Neural cell (in vitro differentiated cells): Measurements from ENCODE around the gene STAC2. TPM values are rescaled to one million over a fixed set of nuclear protein-coding genes. Genes with fewer than 3 reads are reported as not detected.

Experiments
- H2AFZ ChIP-seq: fragments of 200-600, 300-800 bp; sonication (generic), shearing (Covaris generic); 2 replicates; pipeline ENCODE4 v1.6.0; 2014; ENCODE audit warnings: low read depth, mild to moderate bottlenecking, antibody characterized with exemption, low read length, moderate library complexity
- H3F3A ChIP-seq: fragments of 200-600 bp; shearing (Covaris generic); 2 replicates; pipeline ENCODE4 v1.6.1; 2016; ENCODE audit warnings: mild to moderate bottlenecking, moderate library complexity, mixed read lengths, antibody characterized with exemption, low read length; ENCODE audit not compliant: insufficient read depth, poor library complexity, severe bottlenecking
- H3K27ac ChIP-seq: fragments of 200-600, 300-800 bp; sonication (generic), shearing (Covaris generic); 2 replicates; pipeline ENCODE4 v1.5.1; 2014; ENCODE audit warnings: mild to moderate bottlenecking, low read length, moderate library complexity
- H3K27me3 ChIP-seq: fragments of 300-800, 200-600 bp; sonication (generic), shearing (Covaris generic); 2 replicates; pipeline ENCODE4 v1.6.0; 2014; ENCODE audit warnings: mild to moderate bottlenecking, low read depth, low read length, moderate library complexity; ENCODE audit not compliant: insufficient read depth
- H3K36me3 ChIP-seq: fragments of 300-800, 200-600 bp; sonication (generic), shearing (Covaris generic); 2 replicates; pipeline ENCODE4 v1.5.1; 2014; ENCODE audit warnings: mild to moderate bottlenecking, antibody characterized with exemption, low read length, moderate library complexity; ENCODE audit not compliant: insufficient read depth
- H3K4me2 ChIP-seq: fragments of 300-800, 200-600 bp; sonication (generic), shearing (Covaris generic); 2 replicates; pipeline ENCODE4 v1.6.0; 2014; ENCODE audit warnings: mild to moderate bottlenecking, low read length
- H3K4me3 ChIP-seq: fragments of 300-800, 200-600 bp; sonication (generic), shearing (Covaris generic); 2 replicates; pipeline ENCODE4 v1.5.1; 2014; ENCODE audit warnings: mild to moderate bottlenecking, low read length, moderate library complexity
- H3K79me2 ChIP-seq: fragments of 200-600 bp; shearing (Covaris generic); replicated peaks from 2 replicates; pipeline ENCODE4 v1.6.0; 2014; ENCODE audit warnings: mild to moderate bottlenecking, low read length, moderate library complexity; ENCODE audit not compliant: insufficient read depth
- H3K9ac ChIP-seq: fragments of 300-800, 200-600 bp; sonication (generic), shearing (Covaris generic); 2 replicates; pipeline ENCODE4 v1.6.1; 2016; ENCODE audit warnings: mild to moderate bottlenecking, low read length, mixed read lengths
- H3K9me2 ChIP-seq: fragments of 200-600 bp; shearing (Covaris generic); 2 replicates; pipeline ENCODE4 v1.6.1; 2016; ENCODE audit warnings: mild to moderate bottlenecking, low read length, mixed read lengths; ENCODE audit not compliant: insufficient read depth
- H3K9me3 ChIP-seq: fragments of 200-600, 300-800 bp; sonication (generic), shearing (Covaris generic); 2 replicates; pipeline ENCODE4 v1.6.1; 2016; ENCODE audit warnings: mild to moderate bottlenecking, mixed run types, low read length, moderate library complexity, mixed read lengths
- H4K20me1 ChIP-seq: fragments of 200-600 bp; shearing (Covaris generic); 2 replicates; pipeline ENCODE4 v1.6.1; 2016; ENCODE audit warnings: mild to moderate bottlenecking, mixed run types; ENCODE audit not compliant: insufficient read depth
- CTCF ChIP-seq: fragments of 450-650 bp; IDR thresholded peaks from 2 replicates; pipeline ENCODE4 v1.5.1; 2014; ENCODE audit warnings: antibody characterized with exemption, mild to moderate bottlenecking, moderate library complexity; ENCODE audit not compliant: poor library complexity, severe bottlenecking
- EP300 ChIP-seq: fragments of 450-650 bp; conservative IDR thresholded peaks from 2 replicates; pipeline ENCODE4 v1.6.1; 2014; ENCODE audit warnings: antibody characterized with exemption, mild to moderate bottlenecking, moderate library complexity; ENCODE audit not compliant: poor library complexity, severe bottlenecking
- EZH2 ChIP-seq: fragments of 200-600, 300-800 bp; shearing (Covaris generic), sonication (generic); IDR thresholded peaks from 2 replicates; pipeline ENCODE4 v1.6.1; 2014; ENCODE audit warnings: antibody characterized with exemption, low read length, borderline replicate concordance, mild to moderate bottlenecking; ENCODE audit not compliant: insufficient read depth, poor library complexity, severe bottlenecking
- MXI1 ChIP-seq: fragments of 450-650 bp; conservative IDR thresholded peaks from 2 replicates; pipeline ENCODE4 v1.6.1; 2014; ENCODE audit warnings: antibody characterized with exemption, mild to moderate bottlenecking; ENCODE audit not compliant: poor library complexity, severe bottlenecking
- POLR2AphosphoS5 ChIP-seq: IDR thresholded peaks from 2 replicates; pipeline ENCODE4 v1.6.1; 2012
- RAD21 ChIP-seq: fragments of 450-650 bp; conservative IDR thresholded peaks from 2 replicates; pipeline ENCODE4 v1.6.1; 2014; ENCODE audit warnings: antibody characterized with exemption, mild to moderate bottlenecking, moderate library complexity
- REST ChIP-seq: IDR thresholded peaks from 2 replicates; pipeline ENCODE4 v1.6.1; 2012; ENCODE audit warnings: borderline replicate concordance
- SMC3 ChIP-seq: fragments of 450-650 bp; conservative IDR thresholded peaks from 2 replicates; pipeline ENCODE4 v1.6.1; 2014; ENCODE audit warnings: antibody characterized with exemption, mild to moderate bottlenecking, moderate library complexity; ENCODE audit not compliant: poor library complexity
- TAF1 ChIP-seq: IDR thresholded peaks from 2 replicates; pipeline ENCODE4 v1.6.1; 2012; ENCODE audit warnings: low read depth
- polyA plus RNA-seq: library from polyadenylated mRNA; depleted of rRNA; stranded (reverse); fragments of >200 nt; gene quantifications from 2 replicates; pipeline ENCODE4 v1.2.3, GENCODE V29; 2014

Gene STAC2
- polyA plus RNA-seq, 1 donor from 2014 or later: not detected

- no peak overlapping the region for H2AFZ ChIP-seq
- no peak overlapping the region for H3K4me2 ChIP-seq
- TF ChIP-seq MXI1 (no peak), TAF1 (no peak), REST (no peak), EZH2 (no peak), CTCF (no peak), RAD21 (no peak), SMC3 (no peak), POLR2AphosphoS5 (no peak)
- H3K27ac ChIP-seq: no peak overlapping the region
- H3K79me2 ChIP-seq: no peaks in the 10 kb centered on the region
- no peaks in the 10 kb centered on the region for H3K9me3 ChIP-seq
- peaks cover 10% of the 10 kb centered on the region for H3K27me3 ChIP-seq
- no peak overlapping the region for H3K9ac ChIP-seq
- H3K36me3 ChIP-seq: no peaks in the 10 kb centered on the region
- H3K9me2 ChIP-seq: no peaks in the 10 kb centered on the region
- no peaks in the 10 kb centered on the region for H3F3A ChIP-seq
- no peaks in the 10 kb centered on the region for H4K20me1 ChIP-seq
- no peak overlapping the region for H3K4me3 ChIP-seq
These were observed 16.9 kb downstream of the STAC2 start for GRCh38 chr17:39208893-39209292.

GRCh38 chr17:39208136-39208535 is 17.6 kb downstream of the STAC2 start:
- Histone ChIP-seq H3K27ac (no peak overlapping the region), H3F3A (no peaks in the 10 kb centered on the region), H3K4me2 (no peak overlapping the region), H3K9ac (no peak overlapping the region), H3K4me3 (no peak overlapping the region), H2AFZ (no peak overlapping the region), H4K20me1 (no peaks in the 10 kb centered on the region), H3K27me3 (peaks cover 10% of the 10 kb centered on the region), H3K36me3 (no peaks in the 10 kb centered on the region), H3K9me2 (no peaks in the 10 kb centered on the region), H3K79me2 (no peaks in the 10 kb centered on the region), H3K9me3 (no peaks in the 10 kb centered on the region)
- TF ChIP-seq RAD21 (no peak), SMC3 (no peak), EP300 (no peak), MXI1 (no peak), CTCF (no peak), EZH2 (no peak), POLR2AphosphoS5 (no peak), REST (no peak), TAF1 (no peak)
